OCI-LY7 (cell line): ENCODE measurements around the gene FKBP4. TPM values are rescaled to one million over a fixed set of nuclear protein-coding genes. Genes with fewer than 3 reads are reported as not detected.

Source experiments
- BruUV-seq: library from RNA; stranded (reverse); fragments of 400-500 nt; replicated peaks from 2 replicates; lab custom pipeline; 2021; lab: Mats Ljungman, UMichigan
- CTCF ChIA-PET: fragments of 300-600 bp; sonication (Branson Sonifier 250); formaldehyde crosslinking; loops from one replicate; lab custom pipeline; 2022; ENCODE audit warnings: antibody characterized with exemption; ENCODE audit not compliant: unreplicated experiment; lab: Charles Lee
- POLR2A ChIA-PET: fragments of 300-600 bp; sonication (Branson Sonifier 250); formaldehyde crosslinking; loops from one replicate; lab custom pipeline; 2022; ENCODE audit warnings: antibody characterized with exemption; lab: Charles Lee
- DNase-seq: peaks from one replicate; pipeline ENCODE4 v3.0.0-alpha.2; 2015; ENCODE audit warnings: low spot score
- H2AFZ ChIP-seq: fragments of 200-600 bp; sonication (generic), shearing (Covaris generic); 2 replicates; pipeline ENCODE4 v1.6.1; 2014; ENCODE audit warnings: mild to moderate bottlenecking, antibody characterized with exemption, low read length, moderate library complexity
- H3K27ac ChIP-seq: fragments of 200-600 bp; sonication (generic); 2 replicates; pipeline ENCODE4 v1.5.1; 2014; ENCODE audit warnings: mixed run types, low read depth, mild to moderate bottlenecking, moderate library complexity, low read length, inconsistent platforms; ENCODE audit not compliant: poor library complexity, severe bottlenecking
- H3K36me3 ChIP-seq: fragments of 200-600 bp; sonication (generic); 2 replicates; pipeline ENCODE4 v1.6.1; 2014; ENCODE audit warnings: mild to moderate bottlenecking, antibody characterized with exemption, low read length, moderate library complexity, mixed read lengths; ENCODE audit not compliant: insufficient read depth
- H3K4me1 ChIP-seq: fragments of 200-600 bp; sonication (generic); 2 replicates; pipeline ENCODE4 v1.5.1; 2014; ENCODE audit warnings: mild to moderate bottlenecking, low read length; ENCODE audit not compliant: insufficient read depth, poor library complexity, severe bottlenecking
- H3K4me2 ChIP-seq: fragments of 200-600 bp; sonication (generic); 2 replicates; pipeline ENCODE4 v1.6.1; 2014; ENCODE audit warnings: mild to moderate bottlenecking, low read length
- H3K4me3 ChIP-seq: fragments of 200-600 bp; sonication (generic); 2 replicates; pipeline ENCODE4 v1.5.1; 2014; ENCODE audit warnings: mild to moderate bottlenecking, low read depth, low read length; ENCODE audit not compliant: poor library complexity, severe bottlenecking
- H3K79me2 ChIP-seq: fragments of 200-600 bp; sonication (generic); 2 replicates; pipeline ENCODE4 v1.6.1; 2016; ENCODE audit warnings: low read depth, mild to moderate bottlenecking, low read length, moderate library complexity, mixed read lengths; ENCODE audit not compliant: insufficient read depth
- H3K9me2 ChIP-seq: fragments of 200-600 bp; sonication (generic); 2 replicates; pipeline ENCODE4 v1.6.1; 2016; ENCODE audit warnings: mild to moderate bottlenecking, low read length, mixed read lengths; ENCODE audit not compliant: insufficient read depth
- H3K9me3 ChIP-seq: fragments of 200-600 bp; sonication (generic); 2 replicates; pipeline ENCODE4 v1.6.1; 2014; ENCODE audit warnings: mild to moderate bottlenecking, mixed run types, low read length, mixed read lengths
- H4K20me1 ChIP-seq: fragments of 200-600 bp; sonication (generic); 2 replicates; pipeline ENCODE4 v1.6.1; 2014; ENCODE audit warnings: mild to moderate bottlenecking, antibody characterized with exemption, low read length, moderate library complexity, mixed read lengths; ENCODE audit not compliant: insufficient read depth
- EZH2phosphoT487 ChIP-seq: fragments of 200-600 bp; sonication (generic); IDR thresholded peaks from 2 replicates; pipeline ENCODE4 v1.6.1; 2018; ENCODE audit warnings: low read depth, borderline replicate concordance, mild to moderate bottlenecking, mixed run types, antibody characterized with exemption, low read length, moderate library complexity, mixed read lengths
- intact Hi-C: fragments of 100-400 bp; cut with micrococcal nuclease; formaldehyde crosslinking; loops from one replicate; pipeline ENCODE4 v1.10.0; 2022; ENCODE audit not compliant: unreplicated experiment
- total RNA-seq, 2 experiments: library from RNA; depleted of rRNA in 1 of 2; stranded (reverse); fragments of >200 nt in 1 of 2; shearing (Covaris generic) in 1 of 2; gene quantifications; 2 replicates each; pipeline ENCODE4 v1.2.3, GENCODE V29; 2014 to 2022
- TF ChIP-seq, protein P1 (sequence below): fragments of 200-600 bp; sonication (generic); conservative IDR thresholded peaks from 2 replicates; pipeline ENCODE4 v1.5.1; 2014; ENCODE audit warnings: mild to moderate bottlenecking, antibody characterized with exemption, low read length, moderate library complexity, mixed read lengths

The FKBP4 gene
- total RNA-seq, 2 experiments from 2014 or later, result 86.7 to 131 TPM

DNA sequence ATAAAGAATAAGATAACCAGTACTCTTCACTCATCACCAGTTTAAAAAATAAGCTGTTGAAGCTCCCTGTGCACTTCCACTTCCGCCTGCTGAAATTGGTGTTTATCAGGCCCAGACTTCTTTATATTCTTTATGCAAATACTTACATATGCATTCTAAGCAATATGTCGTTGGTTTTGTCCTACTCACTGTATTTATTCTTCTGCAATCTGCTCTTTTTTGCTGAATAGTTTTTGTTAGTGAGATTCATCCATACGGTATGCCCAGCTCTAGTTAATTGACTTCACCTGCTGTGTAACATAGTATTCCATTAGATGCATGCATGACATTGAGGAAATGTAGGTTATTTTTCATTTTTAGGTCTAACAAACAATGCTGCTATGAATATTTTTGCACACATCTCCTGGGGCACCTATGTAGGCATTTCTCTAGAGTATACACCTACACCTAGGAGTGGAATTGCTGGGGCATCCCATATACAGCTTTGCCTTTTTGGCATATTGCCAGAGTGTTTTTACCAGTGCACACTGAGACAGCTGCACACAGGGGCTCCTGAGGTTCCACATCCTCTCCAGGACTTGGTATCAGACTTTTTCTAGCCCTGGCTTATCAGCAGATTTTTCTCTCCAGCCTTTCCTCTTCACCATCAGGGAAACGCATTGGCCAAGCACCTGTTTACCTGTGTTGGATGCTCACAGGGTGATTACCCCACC lies 41.1 kb downstream of the FKBP4 start:
- CTCF ChIA-PET, result interaction anchor here (0.5 kb wide), 1 partner anchor 37 kb away, joined by 3 read pairs; no protein-coding TSS in a partner anchor
- H2AFZ ChIP-seq, result no peak overlapping the region
- H3K4me1 ChIP-seq, result peaks cover 8% of the 10 kb centered on the region
- no peaks in the 10 kb centered on the region for H3K79me2 ChIP-seq
- no peaks in the 10 kb centered on the region for H3K9me3 ChIP-seq
- H3K4me3 ChIP-seq, result no peak overlapping the region
- TF ChIP-seq, protein P1, sequence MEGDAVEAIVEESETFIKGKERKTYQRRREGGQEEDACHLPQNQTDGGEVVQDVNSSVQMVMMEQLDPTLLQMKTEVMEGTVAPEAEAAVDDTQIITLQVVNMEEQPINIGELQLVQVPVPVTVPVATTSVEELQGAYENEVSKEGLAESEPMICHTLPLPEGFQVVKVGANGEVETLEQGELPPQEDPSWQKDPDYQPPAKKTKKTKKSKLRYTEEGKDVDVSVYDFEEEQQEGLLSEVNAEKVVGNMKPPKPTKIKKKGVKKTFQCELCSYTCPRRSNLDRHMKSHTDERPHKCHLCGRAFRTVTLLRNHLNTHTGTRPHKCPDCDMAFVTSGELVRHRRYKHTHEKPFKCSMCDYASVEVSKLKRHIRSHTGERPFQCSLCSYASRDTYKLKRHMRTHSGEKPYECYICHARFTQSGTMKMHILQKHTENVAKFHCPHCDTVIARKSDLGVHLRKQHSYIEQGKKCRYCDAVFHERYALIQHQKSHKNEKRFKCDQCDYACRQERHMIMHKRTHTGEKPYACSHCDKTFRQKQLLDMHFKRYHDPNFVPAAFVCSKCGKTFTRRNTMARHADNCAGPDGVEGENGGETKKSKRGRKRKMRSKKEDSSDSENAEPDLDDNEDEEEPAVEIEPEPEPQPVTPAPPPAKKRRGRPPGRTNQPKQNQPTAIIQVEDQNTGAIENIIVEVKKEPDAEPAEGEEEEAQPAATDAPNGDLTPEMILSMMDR, result no peak
- TF ChIP-seq EZH2phosphoT487, result no peak
- H3K36me3 ChIP-seq, result peaks cover 36% of the 10 kb centered on the region
- POLR2A ChIA-PET, result no interaction called here
- no peak overlapping the region for H3K4me2 ChIP-seq
- intact Hi-C loops, result no loop called here
- no peaks in the 10 kb centered on the region for H3K9me2 ChIP-seq
- no peak overlapping the region for H3K27ac ChIP-seq
- no peaks in the 10 kb centered on the region for H4K20me1 ChIP-seq
- no peak for DNase-seq
- BruUV-seq, result no TSS peak

DNA sequence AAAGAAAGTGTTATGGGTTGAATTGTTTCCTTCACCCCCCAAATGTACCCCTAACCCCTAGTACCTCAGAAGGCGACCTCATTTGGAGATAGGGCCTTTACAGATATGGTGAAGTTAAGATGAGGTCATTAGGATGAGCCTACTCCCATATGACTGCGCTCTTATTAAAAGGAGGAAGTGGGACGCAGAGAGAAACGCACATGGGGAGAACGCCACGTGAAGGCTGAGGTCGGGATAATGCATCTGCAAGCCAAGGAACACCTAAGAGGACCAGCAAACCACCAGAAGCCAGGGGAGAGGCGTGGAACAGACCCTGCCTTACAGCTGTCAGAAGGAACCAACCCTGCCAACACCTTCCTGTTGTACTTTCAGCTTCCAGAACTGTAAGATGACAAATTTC lies 41.8 kb downstream of the FKBP4 start:
- TF ChIP-seq, protein P1, result no peak
- TF ChIP-seq EZH2phosphoT487, result no peak
- no TSS peak for BruUV-seq
- Histone ChIP-seq H3K4me1 (peaks cover 8% of the 10 kb centered on the region), H3K36me3 (peaks cover 42% of the 10 kb centered on the region), H3K9me2 (no peaks in the 10 kb centered on the region), H4K20me1 (no peaks in the 10 kb centered on the region), H3K4me3 (no peak overlapping the region), H3K27ac (no peak overlapping the region), H3K4me2 (no peak overlapping the region), H3K79me2 (no peaks in the 10 kb centered on the region), H3K9me3 (no peaks in the 10 kb centered on the region), H2AFZ (no peak overlapping the region)
- ChIA-PET POLR2A (interaction anchor here (0.9 kb wide), 1 partner anchor 24 kb away, joined by 3 read pairs; the partner anchor contains the start of gene ITFG2), CTCF (no interaction called here)
- intact Hi-C loops, result no loop called here
- no peak for DNase-seq

DNA sequence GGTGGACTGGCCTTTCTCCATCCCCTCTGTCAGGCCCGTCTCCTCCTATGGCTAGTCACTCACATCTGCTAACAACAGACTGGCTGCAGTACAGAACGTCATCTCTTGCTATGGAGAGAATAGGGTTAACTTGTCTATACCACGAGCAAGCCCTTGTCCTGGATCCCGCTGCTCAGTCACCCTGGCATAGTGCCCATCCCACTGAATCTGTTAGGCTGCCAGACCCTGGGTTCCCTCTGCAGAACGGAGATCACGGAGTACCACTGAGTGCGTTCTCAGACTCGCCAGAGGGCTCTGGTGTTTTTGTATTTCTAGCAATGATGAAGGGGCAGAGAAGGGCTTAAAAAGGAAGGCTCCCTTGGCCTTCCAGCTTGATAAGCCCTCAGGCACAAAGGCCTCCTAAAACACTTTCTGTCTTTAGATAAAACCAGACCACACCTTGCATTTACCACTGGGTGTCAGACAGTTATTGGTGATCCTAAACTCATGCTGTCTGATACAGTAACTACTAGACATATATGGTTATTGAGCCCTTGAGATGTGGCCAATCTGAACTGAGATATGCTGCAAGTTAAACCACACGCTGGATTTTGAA lies 46.4 kb downstream of the FKBP4 start:
- Histone ChIP-seq H4K20me1 (no peaks in the 10 kb centered on the region), H2AFZ (no peak overlapping the region), H3K9me2 (no peaks in the 10 kb centered on the region), H3K4me3 (no peak overlapping the region), H3K4me1 (no peaks in the 10 kb centered on the region), H3K4me2 (no peak overlapping the region), H3K27ac (no peak overlapping the region), H3K36me3 (peaks cover 40% of the 10 kb centered on the region), H3K79me2 (no peaks in the 10 kb centered on the region), H3K9me3 (no peaks in the 10 kb centered on the region)
- no peak for TF ChIP-seq EZH2phosphoT487
- TF ChIP-seq, protein P1, result no peak
- no peak for DNase-seq
- POLR2A ChIA-PET, result no interaction called here
- no TSS peak for BruUV-seq
- CTCF ChIA-PET, result no interaction called here
- intact Hi-C loops, result no loop called here
